Measurements from ENCODE around the gene RIPPLY3.

- TF ChIP-seq CTCF (conservative IDR thresholded peaks at IDR 0.05; ENCODE audit: low read length) (no peak), EZH2phosphoT487 (IDR thresholded peaks at IDR 0.05; ENCODE audit: borderline replicate concordance, low read depth, low read length) (no peak)
These were observed 58.3 kb downstream of the RIPPLY3 start for GRCh38 chr21:37064841-37065240.
